ENCODE measurements around the gene KIAA0753.

DNA sequence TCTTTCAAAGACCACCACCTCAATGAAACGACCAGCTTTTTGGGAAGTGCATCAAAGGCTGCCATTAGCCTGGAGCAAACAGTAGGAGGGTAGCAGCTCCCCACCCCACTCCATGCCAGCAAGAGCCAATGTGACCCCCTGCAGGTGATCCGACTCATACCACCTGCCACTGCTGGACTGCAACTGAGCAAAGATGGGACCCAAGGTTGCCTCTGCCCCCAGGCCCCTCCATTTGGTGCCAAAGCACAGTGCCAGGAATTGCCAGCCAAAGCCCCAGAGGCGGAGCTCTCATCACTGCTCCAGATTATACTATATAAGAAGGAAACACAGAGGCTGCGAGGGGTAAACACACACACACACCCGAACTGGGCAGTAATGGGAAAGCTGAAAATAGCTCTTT lies 92.5 kb downstream of the KIAA0753 start:
- TF ChIP-seq, protein P1, sequence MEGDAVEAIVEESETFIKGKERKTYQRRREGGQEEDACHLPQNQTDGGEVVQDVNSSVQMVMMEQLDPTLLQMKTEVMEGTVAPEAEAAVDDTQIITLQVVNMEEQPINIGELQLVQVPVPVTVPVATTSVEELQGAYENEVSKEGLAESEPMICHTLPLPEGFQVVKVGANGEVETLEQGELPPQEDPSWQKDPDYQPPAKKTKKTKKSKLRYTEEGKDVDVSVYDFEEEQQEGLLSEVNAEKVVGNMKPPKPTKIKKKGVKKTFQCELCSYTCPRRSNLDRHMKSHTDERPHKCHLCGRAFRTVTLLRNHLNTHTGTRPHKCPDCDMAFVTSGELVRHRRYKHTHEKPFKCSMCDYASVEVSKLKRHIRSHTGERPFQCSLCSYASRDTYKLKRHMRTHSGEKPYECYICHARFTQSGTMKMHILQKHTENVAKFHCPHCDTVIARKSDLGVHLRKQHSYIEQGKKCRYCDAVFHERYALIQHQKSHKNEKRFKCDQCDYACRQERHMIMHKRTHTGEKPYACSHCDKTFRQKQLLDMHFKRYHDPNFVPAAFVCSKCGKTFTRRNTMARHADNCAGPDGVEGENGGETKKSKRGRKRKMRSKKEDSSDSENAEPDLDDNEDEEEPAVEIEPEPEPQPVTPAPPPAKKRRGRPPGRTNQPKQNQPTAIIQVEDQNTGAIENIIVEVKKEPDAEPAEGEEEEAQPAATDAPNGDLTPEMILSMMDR (IDR thresholded peaks at IDR 0.05; ENCODE audit: low read length): no peak
- no peak for TF ChIP-seq EZH2 (optimal IDR thresholded peaks at IDR 0.05; ENCODE audit: low read depth, low read length)

All from MM.1S (cell line).